GM18519 (cell line): Measurements from ENCODE around the gene GPR132.
"Not testable (repeated sequence)": the region's sequence is repeated elsewhere in the genome, so short reads cannot be mapped to it uniquely, and the experiment has no call there.

ENCODE experiments used
- ATAC-seq: cut with Tn5 transposase; IDR thresholded peaks from one replicate; pipeline ENCODE4 v1.9.1; 2021; ENCODE audit warnings: mild to moderate bottlenecking, moderate library complexity; ENCODE audit not compliant: unreplicated experiment, low FRiP score

Gene GPR132

GRCh38 chr14:105076296-105076804, 11.1 kb upstream of the GPR132 start:
- no peak for ATAC-seq

- ATAC-seq, result no peak
Measured at GRCh38 chr14:105075379-105076295, 10.4 kb upstream of the GPR132 start.

GRCh38 chr14:105074601-105075053, 9.4 kb upstream of the GPR132 start:
- no peak for ATAC-seq

GRCh38 chr14:105073720-105074600, 8.7 kb upstream of the GPR132 start:
- ATAC-seq, result no peak

- no peak for ATAC-seq
Measured at GRCh38 chr14:105072892-105073719, 7.9 kb upstream of the GPR132 start.

GRCh38 chr14:105072381-105072861, 7.2 kb upstream of the GPR132 start:
- no peak for ATAC-seq

GRCh38 chr14:105071942-105072341, 6.7 kb upstream of the GPR132 start:
- no peak for ATAC-seq

GRCh38 chr14:105071326-105071725, 6.1 kb upstream of the GPR132 start:
- ATAC-seq, result no peak

- ATAC-seq, result no peak
Measured at GRCh38 chr14:105070760-105071137, 5.5 kb upstream of the GPR132 start.

- ATAC-seq, result no peak
Measured at GRCh38 chr14:105069871-105070759, 4.9 kb upstream of the GPR132 start.

- no peak for ATAC-seq
Measured at GRCh38 chr14:105069522-105069870, 4.3 kb upstream of the GPR132 start.

- no peak for ATAC-seq
Measured at GRCh38 chr14:105068818-105069217, 3.6 kb upstream of the GPR132 start.

GRCh38 chr14:105067969-105068301, 2.7 kb upstream of the GPR132 start:
- ATAC-seq, result no peak

GRCh38 chr14:105067140-105067968, 2.1 kb upstream of the GPR132 start:
- no peak for ATAC-seq

GRCh38 chr14:105066240-105067071, 1.2 kb upstream of the GPR132 start:
- no peak for ATAC-seq

- ATAC-seq, result no peak
Measured at GRCh38 chr14:105064721-105065143, 498 bp downstream of the GPR132 start.

GRCh38 chr14:105064001-105064400, 1.2 kb downstream of the GPR132 start:
- no peak for ATAC-seq

- not testable (repeated sequence) for ATAC-seq
Measured at GRCh38 chr14:105063506-105063905, 1.7 kb downstream of the GPR132 start.
